HG02981 (cell line): Measurements from ENCODE around the gene CIDEA.
A peak's percentile ranks its signal among the peaks of the same experiment; 100 is the strongest.

Experiments used
- ATAC-seq: cut with Tn5 transposase; IDR thresholded peaks from one replicate; pipeline ENCODE4 v1.9.1; 2021; ENCODE audit warnings: mild to moderate bottlenecking, moderate library complexity; ENCODE audit not compliant: unreplicated experiment

Gene CIDEA

DNA sequence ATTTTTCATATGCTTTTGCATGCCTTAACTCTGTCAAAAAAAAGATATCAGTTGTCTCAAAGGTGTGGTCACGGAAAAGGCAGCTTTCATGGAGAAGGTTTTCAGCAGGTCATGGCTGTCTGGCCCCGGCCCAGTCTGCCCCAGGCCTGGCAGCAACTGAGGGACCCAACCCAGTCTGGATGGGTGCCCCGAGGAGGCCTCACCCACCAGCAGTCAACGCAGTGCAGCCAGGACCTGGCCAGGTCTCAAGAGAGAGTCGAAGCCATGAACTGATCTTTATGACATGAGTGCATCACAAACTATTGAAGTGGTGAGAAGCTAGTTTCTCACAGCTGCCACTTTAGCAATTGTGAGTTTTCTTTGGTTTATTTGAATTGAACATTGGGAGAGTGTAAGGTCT, 61.8 kb downstream of the CIDEA start:
- no peak for ATAC-seq

DNA sequence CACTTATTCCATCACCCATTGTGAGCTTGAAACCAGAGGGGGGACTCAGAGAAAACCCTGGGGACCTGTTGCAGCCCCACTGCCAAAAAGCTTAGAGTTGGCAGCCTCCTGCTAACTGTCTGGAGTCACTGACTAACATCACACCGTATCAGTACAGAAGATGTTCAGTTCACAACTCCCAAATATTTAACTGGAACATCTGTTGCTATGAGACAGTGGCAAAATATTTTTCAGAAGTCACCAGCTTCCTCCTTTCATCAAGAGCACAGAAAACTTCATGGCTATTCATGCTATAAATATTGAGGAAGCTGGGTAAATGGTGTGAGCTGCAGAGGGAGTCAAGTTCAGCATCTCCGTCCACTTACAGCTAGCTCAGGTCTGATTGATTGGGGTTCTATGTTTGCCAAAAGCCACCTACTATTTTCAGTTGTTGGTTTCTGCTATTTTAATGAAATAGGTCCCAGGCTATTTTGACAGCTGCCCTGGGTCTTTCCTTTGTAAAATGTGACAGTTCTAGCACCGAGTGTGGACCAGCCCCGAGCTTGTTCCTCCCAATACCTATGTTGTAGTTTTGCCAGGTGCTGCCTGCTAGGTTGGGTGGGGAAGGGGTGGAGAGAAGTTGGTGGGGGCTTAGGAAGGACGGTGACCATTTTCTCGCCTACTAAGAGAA, 63.6 kb downstream of the CIDEA start:
- peak; percentile 33 for ATAC-seq

DNA sequence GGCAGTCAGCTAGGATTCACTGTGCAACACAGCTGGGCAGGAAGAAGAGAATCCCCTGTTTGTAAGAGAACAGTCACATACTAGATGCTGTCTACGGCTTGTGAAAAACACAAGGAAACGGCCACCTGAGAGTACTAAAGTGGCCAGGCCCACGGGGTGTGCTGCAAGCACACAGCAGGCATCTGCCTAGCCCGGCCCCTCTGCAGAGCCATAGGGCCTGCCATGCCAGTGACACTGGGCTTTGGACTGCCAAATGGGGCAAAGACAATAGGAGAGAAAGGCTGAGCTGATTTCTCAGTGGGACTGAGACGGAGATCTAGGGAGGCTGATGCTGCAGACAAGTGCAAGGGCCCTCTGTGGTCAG, 64.2 kb downstream of the CIDEA start:
- ATAC-seq = no peak

DNA sequence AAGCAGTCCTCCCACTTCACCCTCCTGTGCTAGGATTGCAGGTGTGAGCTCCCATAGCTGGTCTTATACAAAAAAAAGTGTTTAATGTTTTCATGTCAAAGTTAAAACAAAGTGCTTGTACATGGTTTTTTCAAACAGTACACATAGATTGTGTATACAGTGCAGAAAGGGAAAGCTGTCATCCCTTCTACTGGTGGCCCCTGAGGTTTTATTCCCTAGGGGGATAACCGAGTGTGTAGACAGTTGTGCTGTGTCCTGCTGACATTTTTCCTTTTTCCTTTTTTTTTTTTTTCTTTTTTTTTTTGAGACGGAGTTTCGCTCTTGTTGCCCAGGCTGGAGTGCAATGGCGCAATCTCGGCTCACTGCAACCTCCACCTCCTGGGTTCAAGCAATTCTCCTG, 64.7 kb downstream of the CIDEA start:
- no peak for ATAC-seq

DNA sequence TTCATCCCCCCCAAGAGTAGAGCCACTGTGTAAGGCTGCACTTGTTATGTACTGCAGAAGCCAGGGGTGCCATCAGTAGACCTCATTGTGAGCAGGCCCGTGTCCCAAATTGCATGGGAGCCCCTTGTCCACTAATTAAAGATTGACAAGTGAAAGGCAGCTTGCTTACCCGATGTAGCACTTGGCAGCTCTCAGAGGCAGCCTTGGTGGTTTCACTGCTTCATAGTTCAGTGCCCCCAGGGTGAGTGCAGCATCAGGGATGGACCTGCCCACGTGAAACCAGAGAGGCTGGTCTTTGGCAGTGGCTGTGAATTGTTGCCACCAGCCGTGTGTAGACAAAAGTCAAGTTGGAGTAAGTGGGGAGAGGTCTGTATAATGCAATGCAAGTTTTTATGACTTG, 67.2 kb downstream of the CIDEA start:
- ATAC-seq = peak; percentile 65

DNA sequence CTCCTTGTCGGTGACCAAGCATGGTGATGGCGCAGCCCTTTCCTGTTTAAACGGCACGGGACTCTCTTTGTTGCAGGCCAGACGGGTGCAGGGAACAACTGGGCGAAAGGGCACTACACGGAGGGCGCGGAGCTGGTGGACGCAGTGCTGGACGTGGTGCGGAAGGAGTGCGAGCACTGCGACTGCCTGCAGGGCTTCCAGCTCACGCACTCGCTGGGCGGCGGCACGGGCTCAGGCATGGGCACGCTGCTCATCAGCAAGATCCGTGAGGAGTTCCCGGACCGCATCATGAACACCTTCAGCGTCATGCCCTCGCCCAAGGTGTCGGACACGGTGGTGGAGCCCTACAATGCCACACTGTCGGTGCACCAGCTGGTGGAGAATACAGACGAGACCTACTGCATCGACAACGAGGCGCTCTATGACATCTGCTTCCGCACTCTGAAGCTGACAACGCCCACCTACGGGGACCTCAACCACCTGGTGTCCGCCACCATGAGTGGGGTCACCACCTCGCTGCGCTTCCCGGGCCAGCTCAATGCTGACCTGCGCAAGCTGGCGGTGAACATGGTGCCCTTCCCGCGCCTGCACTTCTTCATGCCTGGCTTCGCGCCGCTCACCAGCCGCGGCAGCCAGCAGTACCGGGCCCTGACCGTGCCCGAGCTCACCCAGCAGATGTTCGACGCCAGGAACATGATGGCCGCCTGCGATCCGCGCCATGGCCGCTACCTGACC, 71.0 kb downstream of the CIDEA start:
- ATAC-seq = no peak

DNA sequence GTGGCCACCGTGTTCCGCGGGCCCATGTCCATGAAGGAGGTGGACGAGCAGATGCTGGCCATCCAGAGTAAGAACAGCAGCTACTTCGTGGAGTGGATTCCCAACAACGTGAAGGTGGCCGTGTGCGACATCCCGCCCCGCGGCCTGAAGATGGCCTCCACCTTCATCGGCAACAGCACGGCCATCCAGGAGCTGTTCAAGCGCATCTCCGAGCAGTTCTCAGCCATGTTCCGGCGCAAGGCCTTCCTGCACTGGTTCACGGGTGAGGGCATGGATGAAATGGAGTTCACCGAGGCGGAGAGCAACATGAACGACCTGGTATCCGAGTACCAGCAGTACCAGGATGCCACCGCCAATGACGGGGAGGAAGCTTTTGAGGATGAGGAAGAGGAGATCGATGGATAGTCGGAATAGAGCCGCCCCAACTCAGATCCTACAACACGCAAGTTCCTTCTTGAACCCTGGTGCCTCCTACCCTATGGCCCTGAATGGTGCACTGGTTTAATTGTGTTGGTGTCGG, 71.6 kb downstream of the CIDEA start:
- no peak for ATAC-seq

DNA sequence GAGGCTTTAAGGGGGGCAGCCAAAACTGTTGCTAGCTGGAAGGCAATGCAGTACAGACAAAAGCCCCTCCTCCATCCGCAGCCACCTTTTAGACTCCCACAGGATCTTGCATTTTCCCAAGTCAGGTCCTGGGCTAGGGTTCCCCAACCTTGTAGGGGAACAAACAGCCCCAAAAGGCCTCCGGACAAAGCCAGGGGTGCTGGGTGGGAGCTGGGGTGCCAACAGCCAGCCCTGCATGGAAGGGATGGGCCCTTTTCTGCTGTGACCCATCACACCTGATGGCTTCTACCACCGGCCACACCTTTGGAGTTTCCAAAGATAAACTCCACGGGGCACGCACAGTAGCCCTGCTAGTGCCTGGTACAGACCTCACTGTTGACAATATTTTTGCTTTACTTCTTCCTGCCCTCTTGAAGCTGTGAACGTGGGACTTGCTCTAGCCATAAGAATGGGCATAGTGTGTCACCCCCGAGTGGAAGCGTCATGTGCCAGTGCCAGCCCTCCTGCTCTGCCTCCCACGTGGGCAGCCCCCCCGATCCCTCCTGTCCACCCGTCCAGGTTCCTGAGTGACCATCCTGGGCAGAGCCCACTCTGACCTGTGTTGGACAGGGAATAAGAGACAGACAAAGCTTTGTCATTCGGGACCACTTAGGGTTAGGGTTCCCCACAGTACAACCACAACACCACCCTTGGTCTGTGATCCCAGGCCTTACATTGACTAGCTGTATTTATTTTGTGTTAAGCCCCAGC, 72.7 kb downstream of the CIDEA start:
- ATAC-seq = no peak
